T-cell (primary cell): ENCODE measurements around the gene KCNQ1OT1. TPM values are rescaled to one million over a fixed set of nuclear protein-coding genes. Genes with fewer than 3 reads are reported as not detected.

Source experiments
- ATAC-seq, 4 experiments: fragments of 200-7000 bp in 3 of 4; fragments of 150-1000 bp in 1 of 4; cut with Tn5 transposase; replicated peaks in 1 of 4; 1 replicate in 3 of 4; 2 replicates in 1 of 4; pipeline ENCODE4 v1.10.0; 2021; ENCODE audit warnings: moderate library complexity in 3 of 4, mild to moderate bottlenecking in 2 of 4, moderate number of reproducible peaks in 1 of 4
- CTCF ChIA-PET, 2 donors: fragments of 300-600 bp; sonication (Branson Sonifier 250); formaldehyde crosslinking; loops; one replicate each; lab custom pipeline; 2022; ENCODE audit warnings: antibody characterized with exemption in 2 of 2; lab: Charles Lee
- POLR2A ChIA-PET, 2 donors: fragments of 300-600 bp; sonication (Branson Sonifier 250); formaldehyde crosslinking; loops; one replicate each; lab custom pipeline; 2022; ENCODE audit warnings: antibody characterized with exemption in 2 of 2; lab: Charles Lee
- DNase-seq, 35 experiments: peaks; one replicate each; pipeline versions ENCODE4 v3.0.0 to v3.0.0-alpha.2; 2013 to 2023
- H3K27ac ChIP-seq: one replicate; pipeline ENCODE4 v1.5.1; 2013; ENCODE audit warnings: low read length
- H3K27me3 ChIP-seq, 2 experiments: replicated peaks in 1 of 2; 1 replicate in 1 of 2; 2 replicates in 1 of 2; pipeline versions ENCODE4 v1.6.1 to v1.7.0; 2013; ENCODE audit warnings: low read length in 1 of 2, mixed read lengths in 1 of 2; ENCODE audit not compliant: control insufficient read depth in 2 of 2, insufficient read depth in 2 of 2; ENCODE audit errors: extremely low read depth in 1 of 2
- H3K36me3 ChIP-seq, 2 donors: 1 replicate in 1 of 2; 2 replicates in 1 of 2; pipeline versions ENCODE4 v1.6.1 to v1.7.0; 2013; ENCODE audit warnings: low read length in 1 of 2; ENCODE audit not compliant: control insufficient read depth in 2 of 2, insufficient read depth in 1 of 2; ENCODE audit errors: extremely low read depth in 1 of 2
- H3K4me1 ChIP-seq, 2 experiments: 1 replicate in 1 of 2; 2 replicates in 1 of 2; pipeline versions ENCODE4 v1.6.1 to v1.7.0; 2013; ENCODE audit warnings: low read length in 2 of 2, mixed read lengths in 1 of 2; ENCODE audit not compliant: insufficient read depth in 2 of 2, control insufficient read depth in 1 of 2; ENCODE audit errors: extremely low read depth in 1 of 2
- H3K4me3 ChIP-seq, 2 donors: 1 replicate in 1 of 2; 2 replicates in 1 of 2; pipeline versions ENCODE4 v1.5.1 to v1.7.0; 2013; ENCODE audit warnings: mild to moderate bottlenecking in 2 of 2, low read length in 1 of 2, moderate library complexity in 1 of 2; ENCODE audit not compliant: control insufficient read depth in 1 of 2; ENCODE audit errors: extremely low read depth in 1 of 2
- H3K9me3 ChIP-seq: 2 replicates; pipeline ENCODE4 v1.7.0; 2013
- H3K27ac Mint-ChIP-seq, 2 donors: one replicate each; pipeline ENCODE4 v1.8.0; 2020 to 2021; ENCODE audit warnings: mild to moderate bottlenecking in 2 of 2, mixed read lengths in 2 of 2
- H3K27me3 Mint-ChIP-seq, 2 donors: one replicate each; pipeline ENCODE4 v1.8.0; 2021 to 2022; ENCODE audit warnings: mixed read lengths in 2 of 2
- H3K36me3 Mint-ChIP-seq: one replicate; pipeline ENCODE4 v1.8.0; 2021; ENCODE audit warnings: mixed read lengths
- H3K4me1 Mint-ChIP-seq, 3 donors: one replicate each; pipeline ENCODE4 v1.8.0; 2020 to 2022; ENCODE audit warnings: mixed read lengths in 3 of 3, mild to moderate bottlenecking in 1 of 3
- H3K4me3 Mint-ChIP-seq, 3 donors: one replicate each; pipeline ENCODE4 v1.8.0; 2020 to 2022; ENCODE audit warnings: mild to moderate bottlenecking in 3 of 3, mixed read lengths in 3 of 3, moderate library complexity in 3 of 3
- H3K9me3 Mint-ChIP-seq, 3 donors: one replicate each; pipeline ENCODE4 v1.8.0; 2020 to 2022; ENCODE audit warnings: mixed read lengths in 3 of 3
- WGBS: methylation state at CpG from one replicate; pipeline ENCODE4 v1.1.5; 2013; ENCODE audit warnings: missing lambda C conversion rate; ENCODE audit not compliant: insufficient coverage; 5-methylcytosine and 5-hydroxymethylcytosine counted together
- total RNA-seq, 35 experiments: library from RNA in 6 of 35; stranded (reverse) in 6 of 35; fragments of 120-200 nt in 1 of 35; gene quantifications; one replicate each; pipeline versions ENCODE4 v1.2.1 to v1.2.4 and lab custom pipeline; 2013 to 2026

KCNQ1OT1 gene
- total RNA-seq, 5 donors from 2014 or later (not counting 1 experiment from before 2014, with no cell fraction given), result 0.30 to 0.42 (median 0.35) TPM

- H3K27ac ChIP-seq, result no peak overlapping the region
- Mint-ChIP-seq H3K36me3 (peaks cover 8% of the 10 kb centered on the region), H3K9me3 (no peaks in the 10 kb centered on the region), H3K4me3 (peak overlapping the region; percentile 75 to 78 (median 77)), H3K27ac (peak overlapping the region in 1 of 2 donors; percentile 44), H3K4me1 (peaks cover 15 to 17% (median 15%) of the 10 kb centered on the region in 3 donors), H3K27me3 (peaks cover 0 to 3% of the 10 kb centered on the region in 2 donors)
- ChIA-PET POLR2A (no interaction called here), CTCF (no interaction called here)
- peak overlapping the region; percentile 55 to 71 for H3K4me3 ChIP-seq
- 58% methylated on average over 20 of the region's 20 CpGs for WGBS
- no peaks in the 10 kb centered on the region for H3K36me3 ChIP-seq
- H3K4me1 ChIP-seq, result peaks cover 0 to 20% of the 10 kb centered on the region in 2 experiments
- no peaks in the 10 kb centered on the region for H3K9me3 ChIP-seq
- DNase-seq (no peak), ATAC-seq (no peak)
- H3K27me3 ChIP-seq, result peaks cover 0 to 9% of the 10 kb centered on the region in 2 experiments
Observed at GRCh38 chr11:2698386-2699184, 1.2 kb downstream of the KCNQ1OT1 start.

- Histone ChIP-seq H3K9me3 (no peaks in the 10 kb centered on the region), H3K27me3 (peaks cover 0 to 7% of the 10 kb centered on the region in 2 experiments), H3K4me1 (peaks cover 0 to 20% of the 10 kb centered on the region in 2 experiments), H3K4me3 (no peak overlapping the region), H3K27ac (no peak overlapping the region), H3K36me3 (no peaks in the 10 kb centered on the region)
- peak overlapping the region in 1 of 3 donors; percentile 78 for H3K4me3 Mint-ChIP-seq
- H3K4me1 Mint-ChIP-seq, result peaks cover 15 to 17% (median 15%) of the 10 kb centered on the region in 3 donors
- H3K36me3 Mint-ChIP-seq, result peaks cover 8% of the 10 kb centered on the region
- H3K27ac Mint-ChIP-seq, result no peak overlapping the region
- POLR2A ChIA-PET, result no interaction called here
- 80% methylated on average over 1 of the region's 1 CpG for WGBS
- DNase-seq (no peak), ATAC-seq (no peak)
- CTCF ChIA-PET, result no interaction called here
- H3K27me3 Mint-ChIP-seq, result peaks cover 0 to 3% of the 10 kb centered on the region in 2 donors
- no peaks in the 10 kb centered on the region for H3K9me3 Mint-ChIP-seq
Observed at GRCh38 chr11:2697866-2698265, 1.9 kb downstream of the KCNQ1OT1 start.

DNA sequence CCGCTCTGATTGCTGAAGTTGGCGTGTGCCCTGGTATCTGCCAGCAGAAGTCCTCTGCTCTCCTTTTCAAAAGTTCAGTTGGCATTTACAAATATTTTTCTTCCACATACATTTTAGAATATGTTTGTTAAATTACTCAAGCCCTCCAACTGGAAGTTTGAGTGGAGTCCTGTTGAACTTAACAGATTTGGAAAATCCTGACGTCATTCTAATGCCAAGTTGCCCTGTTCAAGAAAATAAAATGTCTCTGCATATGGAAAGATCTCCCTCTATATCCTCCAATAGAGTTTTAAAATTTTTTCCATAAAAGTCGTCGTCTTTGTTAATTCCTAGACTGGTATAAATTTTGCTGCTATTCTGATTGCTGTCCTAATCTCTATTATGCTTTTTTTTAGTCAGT is 3.3 kb downstream of the KCNQ1OT1 start:
- no peaks in the 10 kb centered on the region for H3K9me3 Mint-ChIP-seq
- no CpG with 5 or more reads among the region's 5 CpGs for WGBS
- no peak overlapping the region for H3K4me3 ChIP-seq
- H3K27ac ChIP-seq, result no peak overlapping the region
- peaks cover 15 to 17% (median 17%) of the 10 kb centered on the region in 3 donors for H3K4me1 Mint-ChIP-seq
- H3K4me3 Mint-ChIP-seq, result no peak overlapping the region
- ATAC-seq (no peak), DNase-seq (no peak)
- no peak overlapping the region for H3K27ac Mint-ChIP-seq
- peaks cover 0 to 20% of the 10 kb centered on the region in 2 experiments for H3K4me1 ChIP-seq
- H3K36me3 ChIP-seq, result no peaks in the 10 kb centered on the region
- no peaks in the 10 kb centered on the region for H3K9me3 ChIP-seq
- peaks cover 0 to 7% of the 10 kb centered on the region in 2 experiments for H3K27me3 ChIP-seq
- POLR2A ChIA-PET, result no interaction called here
- H3K36me3 Mint-ChIP-seq, result peaks cover 8% of the 10 kb centered on the region
- peaks cover 0 to 3% of the 10 kb centered on the region in 2 donors for H3K27me3 Mint-ChIP-seq
- CTCF ChIA-PET, result interaction anchor here in 1 of 2 donors (0.6 kb wide), 1 partner anchor 11 kb away, joined by 3 read pairs; no protein-coding TSS in a partner anchor

GRCh38 chr11:2694995-2695939 is 4.5 kb downstream of the KCNQ1OT1 start:
- no peak overlapping the region for H3K27ac ChIP-seq
- H3K4me1 ChIP-seq, result peaks cover 0 to 15% of the 10 kb centered on the region in 2 experiments
- Mint-ChIP-seq H3K27ac (no peak overlapping the region), H3K27me3 (peaks cover 0 to 3% of the 10 kb centered on the region in 2 donors), H3K36me3 (peaks cover 8% of the 10 kb centered on the region), H3K9me3 (no peaks in the 10 kb centered on the region), H3K4me1 (peaks cover 12 to 14% (median 12%) of the 10 kb centered on the region in 3 donors), H3K4me3 (no peak overlapping the region)
- H3K9me3 ChIP-seq, result no peaks in the 10 kb centered on the region
- no peak for ATAC-seq
- CTCF ChIA-PET, result no interaction called here
- H3K4me3 ChIP-seq, result no peak overlapping the region
- POLR2A ChIA-PET, result no interaction called here
- no peak for DNase-seq
- WGBS, result 92% methylated on average over 2 of the region's 9 CpGs
- peaks cover 0 to 2% of the 10 kb centered on the region in 2 donors for H3K36me3 ChIP-seq
- H3K27me3 ChIP-seq, result peaks cover 0 to 7% of the 10 kb centered on the region in 2 experiments

GRCh38 chr11:2694495-2694894 is 5.3 kb downstream of the KCNQ1OT1 start:
- Histone ChIP-seq H3K4me1 (peaks cover 0 to 13% of the 10 kb centered on the region in 2 experiments), H3K27me3 (peaks cover 0 to 7% of the 10 kb centered on the region in 2 experiments), H3K27ac (no peak overlapping the region), H3K9me3 (no peaks in the 10 kb centered on the region), H3K36me3 (peaks cover 0 to 5% of the 10 kb centered on the region in 2 donors), H3K4me3 (no peak overlapping the region)
- H3K36me3 Mint-ChIP-seq, result peaks cover 12% of the 10 kb centered on the region
- ChIA-PET CTCF (no interaction called here), POLR2A (no interaction called here)
- no peak overlapping the region for H3K27ac Mint-ChIP-seq
- ATAC-seq (no peak), DNase-seq (no peak)
- no peaks in the 10 kb centered on the region for H3K9me3 Mint-ChIP-seq
- H3K4me3 Mint-ChIP-seq, result no peak overlapping the region
- peaks cover 0 to 3% of the 10 kb centered on the region in 2 donors for H3K27me3 Mint-ChIP-seq
- peaks cover 12 to 18% (median 14%) of the 10 kb centered on the region in 3 donors for H3K4me1 Mint-ChIP-seq
- 92% methylated on average over 4 of the region's 7 CpGs for WGBS
